ENCODE measurements around the gene SAMD9L.

GRCh38 chr7:93146036-93146435, 2.1 kb downstream of the SAMD9L start:
- no peak for TF ChIP-seq CTCF (IDR thresholded peaks at IDR 0.05)
- no peak for TF ChIP-seq POLR2A (IDR thresholded peaks at IDR 0.05)
